Type B pancreatic cell (in vitro differentiated cells): ENCODE results near the gene TM4SF4. TPM values are rescaled to one million over a fixed set of nuclear protein-coding genes. Genes with fewer than 3 reads are reported as not detected.

ENCODE experiments used
- DNase-seq: peaks from one replicate; pipeline ENCODE4 v3.0.0; 2021; ENCODE audit warnings: mixed read lengths; ENCODE audit not compliant: unreplicated experiment; ENCODE audit errors: extremely low spot score
- H3K27ac Mint-ChIP-seq: 2 replicates; pipeline ENCODE4 v1.8.0; 2021; ENCODE audit warnings: mild to moderate bottlenecking, mixed read lengths
- H3K27me3 Mint-ChIP-seq: 2 replicates; pipeline ENCODE4 v1.8.0; 2021; ENCODE audit warnings: mixed read lengths
- H3K36me3 Mint-ChIP-seq: 2 replicates; pipeline ENCODE4 v1.8.0; 2021; ENCODE audit warnings: mixed read lengths
- H3K4me1 Mint-ChIP-seq: one replicate; pipeline ENCODE4 v1.8.0; 2021; ENCODE audit warnings: mixed read lengths; ENCODE audit not compliant: unreplicated experiment
- H3K4me3 Mint-ChIP-seq: 2 replicates; pipeline ENCODE4 v1.8.0; 2021; ENCODE audit warnings: mild to moderate bottlenecking, mixed read lengths
- H3K9me3 Mint-ChIP-seq: 2 replicates; pipeline ENCODE4 v1.8.0; 2021; ENCODE audit warnings: mixed read lengths
- CTCF ChIP-seq: fragments of 200-600 bp; sonication (generic); conservative IDR thresholded peaks from 2 replicates; pipeline ENCODE4 v1.5.0; 2021; ENCODE audit warnings: antibody characterized with exemption, mild to moderate bottlenecking
- total RNA-seq: library from RNA; stranded (reverse); gene quantifications from 2 replicates; pipeline ENCODE4 v1.2.1, GENCODE V29; 2021; ENCODE audit warnings: low replicate concordance

TM4SF4 gene
- total RNA-seq, 1 donor from 2014 or later, result 18.1 TPM

GRCh38 chr3:149494022-149494758 is 19.7 kb downstream of the TM4SF4 start:
- no peak overlapping the region for H3K4me3 Mint-ChIP-seq

GRCh38 chr3:149494759-149495580 is 20.5 kb downstream of the TM4SF4 start:
- no peak for DNase-seq
- Mint-ChIP-seq H3K9me3 (no peaks in the 10 kb centered on the region), H3K36me3 (no peaks in the 10 kb centered on the region), H3K4me1 (peaks cover 6% of the 10 kb centered on the region), H3K4me3 (no peak overlapping the region), H3K27ac (no peak overlapping the region), H3K27me3 (peaks cover 4% of the 10 kb centered on the region)
- no peak for TF ChIP-seq CTCF

More at GRCh38 chr3:149494022-149494758, 19.7 kb downstream of the TM4SF4 start:
- no peak overlapping the region for H3K27ac Mint-ChIP-seq
- TF ChIP-seq CTCF, result peak; percentile 90
- no peaks in the 10 kb centered on the region for H3K9me3 Mint-ChIP-seq
- peaks cover 6% of the 10 kb centered on the region for H3K4me1 Mint-ChIP-seq
- peak; percentile 77 for DNase-seq
- H3K36me3 Mint-ChIP-seq, result no peaks in the 10 kb centered on the region
- H3K27me3 Mint-ChIP-seq, result peaks cover 4% of the 10 kb centered on the region

- Mint-ChIP-seq H3K4me1 (peaks cover 6% of the 10 kb centered on the region), H3K27ac (no peak overlapping the region), H3K9me3 (no peaks in the 10 kb centered on the region), H3K4me3 (no peak overlapping the region), H3K36me3 (no peaks in the 10 kb centered on the region), H3K27me3 (peaks cover 4% of the 10 kb centered on the region)
- no peak for DNase-seq
- TF ChIP-seq CTCF, result no peak
Observed at GRCh38 chr3:149495581-149496125, 21.2 kb downstream of the TM4SF4 start.

GRCh38 chr3:149496891-149497290 is 22.4 kb downstream of the TM4SF4 start:
- no peak for DNase-seq
- Mint-ChIP-seq H3K36me3 (no peaks in the 10 kb centered on the region), H3K27ac (no peak overlapping the region), H3K27me3 (no peaks in the 10 kb centered on the region), H3K4me3 (no peak overlapping the region), H3K9me3 (no peaks in the 10 kb centered on the region), H3K4me1 (peaks cover 6% of the 10 kb centered on the region)
- TF ChIP-seq CTCF, result no peak

- DNase-seq, result no peak
- Mint-ChIP-seq H3K4me1 (peaks cover 6% of the 10 kb centered on the region), H3K4me3 (no peak overlapping the region), H3K9me3 (no peaks in the 10 kb centered on the region), H3K27ac (no peak overlapping the region), H3K36me3 (no peaks in the 10 kb centered on the region), H3K27me3 (no peaks in the 10 kb centered on the region)
- TF ChIP-seq CTCF, result no peak
Observed at GRCh38 chr3:149497966-149498670, 23.6 kb downstream of the TM4SF4 start.
